ENCODE results near the gene PRRT1.

- TF ChIP-seq CTCF (IDR thresholded peaks at IDR 0.05; ENCODE audit: low read depth, low read length, missing input control) (no peak), RAD21 (IDR thresholded peaks at IDR 0.05) (no peak), GABPA (IDR thresholded peaks at IDR 0.05 in 1 of 2, conservative IDR thresholded peaks at IDR 0.05 in 1 of 2) (no peak), HNF4A (conservative IDR thresholded peaks at IDR 0.05) (no peak), REST (IDR thresholded peaks at IDR 0.05) (no peak)
Observed at GRCh38 chr6:32109765-32110160, 42.0 kb downstream of the PRRT1 start.

All from liver (tissue), 3 donors.